ENCODE results near the gene EYA4. TPM values are rescaled to one million over a fixed set of nuclear protein-coding genes. Genes with fewer than 3 reads are reported as not detected.

EYA4 gene
- total RNA-seq, 1 experiment from 2014 or later = not detected

GRCh38 chr6:133436652-133437051 is 195.5 kb downstream of the EYA4 start:
- no peak overlapping the region for H3K4me3 Mint-ChIP-seq (ENCODE audit: unreplicated experiment)
- no peak for DNase-seq
- H3K9me3 Mint-ChIP-seq (ENCODE audit: unreplicated experiment) = no peaks in the 10 kb centered on the region
- no peaks in the 10 kb centered on the region for H3K36me3 ChIP-seq (ENCODE audit: control insufficient read depth, insufficient read depth, low read length)
- peaks cover 11% of the 10 kb centered on the region for H3K27me3 Mint-ChIP-seq (ENCODE audit: insufficient read depth, unreplicated experiment)
- TF ChIP-seq CTCF (IDR thresholded peaks at IDR 0.05; ENCODE audit: insufficient read depth in 1 of 2, low read depth in 1 of 2, low read length in 1 of 2, severe bottlenecking in 1 of 2, unreplicated experiment in 1 of 2) = no peak
- no peaks in the 10 kb centered on the region for H3K36me3 Mint-ChIP-seq (ENCODE audit: insufficient read depth, unreplicated experiment)
- BruUV-seq (replicated peaks) = no TSS peak
- no peaks in the 10 kb centered on the region for H3K4me1 Mint-ChIP-seq (ENCODE audit: low read depth, unreplicated experiment)
- no peaks in the 10 kb centered on the region for H3K4me1 ChIP-seq
- no peak overlapping the region for H3K4me3 ChIP-seq (ENCODE audit: low read depth, low read length)
- CTCF ChIA-PET = no interaction called here
- no peaks in the 10 kb centered on the region for H3K9me3 ChIP-seq
- no peak overlapping the region for H3K27ac Mint-ChIP-seq (ENCODE audit: unreplicated experiment)
- intact Hi-C loops (cut with micrococcal nuclease; ENCODE audit: unreplicated experiment) = no loop called here
- POLR2A ChIA-PET = no interaction called here
- no peaks in the 10 kb centered on the region for H3K27me3 ChIP-seq (replicated peaks; ENCODE audit: control insufficient read depth, insufficient read depth, low read length)

- BruUV-seq (replicated peaks) = no TSS peak
- Histone ChIP-seq H3K36me3 (ENCODE audit: control insufficient read depth, insufficient read depth, low read length) (no peaks in the 10 kb centered on the region), H3K27me3 (replicated peaks; ENCODE audit: control insufficient read depth, insufficient read depth, low read length) (no peaks in the 10 kb centered on the region), H3K9me3 (no peaks in the 10 kb centered on the region), H3K4me3 (ENCODE audit: low read depth, low read length) (no peak overlapping the region), H3K4me1 (no peaks in the 10 kb centered on the region)
- Mint-ChIP-seq H3K4me1 (ENCODE audit: low read depth, unreplicated experiment) (no peaks in the 10 kb centered on the region), H3K27me3 (ENCODE audit: insufficient read depth, unreplicated experiment) (no peaks in the 10 kb centered on the region), H3K9me3 (ENCODE audit: unreplicated experiment) (no peaks in the 10 kb centered on the region), H3K4me3 (ENCODE audit: unreplicated experiment) (no peak overlapping the region), H3K36me3 (ENCODE audit: insufficient read depth, unreplicated experiment) (no peaks in the 10 kb centered on the region), H3K27ac (ENCODE audit: unreplicated experiment) (no peak overlapping the region)
- ChIA-PET CTCF (no interaction called here), POLR2A (no interaction called here)
- intact Hi-C loops (cut with micrococcal nuclease; ENCODE audit: unreplicated experiment) = no loop called here
- DNase-seq = no peak
- TF ChIP-seq CTCF (IDR thresholded peaks at IDR 0.05; ENCODE audit: insufficient read depth in 1 of 2, low read depth in 1 of 2, low read length in 1 of 2, severe bottlenecking in 1 of 2, unreplicated experiment in 1 of 2) = no peak
These were observed 200.3 kb downstream of the EYA4 start for GRCh38 chr6:133441491-133441890.

- no TSS peak for BruUV-seq (replicated peaks)
- no peaks in the 10 kb centered on the region for H3K27me3 Mint-ChIP-seq (ENCODE audit: insufficient read depth, unreplicated experiment)
- CTCF ChIA-PET = no interaction called here
- Histone ChIP-seq H3K36me3 (ENCODE audit: control insufficient read depth, insufficient read depth, low read length) (no peaks in the 10 kb centered on the region), H3K27me3 (replicated peaks; ENCODE audit: control insufficient read depth, insufficient read depth, low read length) (no peaks in the 10 kb centered on the region), H3K9me3 (no peaks in the 10 kb centered on the region), H3K4me1 (no peaks in the 10 kb centered on the region), H3K4me3 (ENCODE audit: low read depth, low read length) (no peak overlapping the region)
- POLR2A ChIA-PET = no interaction called here
- H3K36me3 Mint-ChIP-seq (ENCODE audit: insufficient read depth, unreplicated experiment) = no peaks in the 10 kb centered on the region
- H3K4me1 Mint-ChIP-seq (ENCODE audit: low read depth, unreplicated experiment) = no peaks in the 10 kb centered on the region
- H3K4me3 Mint-ChIP-seq (ENCODE audit: unreplicated experiment) = no peak overlapping the region
- DNase-seq = no peak
- TF ChIP-seq CTCF (IDR thresholded peaks at IDR 0.05; ENCODE audit: insufficient read depth in 1 of 2, low read depth in 1 of 2, low read length in 1 of 2, severe bottlenecking in 1 of 2, unreplicated experiment in 1 of 2) = no peak
- intact Hi-C loops (cut with micrococcal nuclease; ENCODE audit: unreplicated experiment) = no loop called here
- no peak overlapping the region for H3K27ac Mint-ChIP-seq (ENCODE audit: unreplicated experiment)
- H3K9me3 Mint-ChIP-seq (ENCODE audit: unreplicated experiment) = no peaks in the 10 kb centered on the region
These were observed 205.6 kb downstream of the EYA4 start for GRCh38 chr6:133446789-133447188.
